ENCODE data around the gene AKAP8. TPM values are rescaled to one million over a fixed set of nuclear protein-coding genes. Genes with fewer than 3 reads are reported as not detected.

AKAP8 gene
- total and polyA plus RNA-seq, 4 donors, result 7.5 to 12.4 (median 9.8) TPM

- no peak for TF ChIP-seq CTCF (IDR thresholded peaks at IDR 0.05; ENCODE audit: low read depth, low read length, missing input control)
- no peak for TF ChIP-seq ATF3 (IDR thresholded peaks at IDR 0.05)
- TF ChIP-seq EGR1 (IDR thresholded peaks at IDR 0.05; ENCODE audit: low read depth in 2 of 2), result no peak
- TF ChIP-seq JUND (IDR thresholded peaks at IDR 0.05), result no peak
- TF ChIP-seq GABPA (IDR thresholded peaks at IDR 0.05 in 1 of 2, conservative IDR thresholded peaks at IDR 0.05 in 1 of 2), result no peak
- no peak for TF ChIP-seq RXRA (IDR thresholded peaks at IDR 0.05)
- TF ChIP-seq NR2F2 (IDR thresholded peaks at IDR 0.05), result no peak
- TF ChIP-seq RAD21 (IDR thresholded peaks at IDR 0.05), result no peak
- Histone ChIP-seq H3K9ac (ENCODE audit: low read depth in 1 of 2, low read length in 2 of 2) (no peak overlapping the region), H3K27ac (ENCODE audit: low read depth in 1 of 2, low read length in 2 of 2) (peak overlapping the region in 1 of 2 donors; percentile 48), H3K4me3 (ENCODE audit: low read depth in 1 of 3, low read length in 3 of 3) (no peak overlapping the region), H3K4me1 (ENCODE audit: control insufficient read depth in 4 of 4, insufficient read depth in 4 of 4, low read length in 3 of 4) (peaks cover 6 to 37% (median 35%) of the 10 kb centered on the region in 4 donors), H3K9me3 (ENCODE audit: control insufficient read depth in 4 of 4, low read length in 3 of 4) (no peaks in the 10 kb centered on the region), H3K36me3 (ENCODE audit: control insufficient read depth in 4 of 4, insufficient read depth in 3 of 4, low read depth in 1 of 4, low read length in 3 of 4) (peaks cover 13 to 46% (median 30%) of the 10 kb centered on the region in 4 donors), H3K27me3 (ENCODE audit: control insufficient read depth in 4 of 4, insufficient read depth in 4 of 4, low read length in 3 of 4) (no peaks in the 10 kb centered on the region)
- DNase-seq (ENCODE audit: low spot score), result no peak
- 93% methylated on average over 3 of the region's 3 CpGs for WGBS
Observed at GRCh38 chr19:15358918-15359317, 20.7 kb downstream of the AKAP8 start.

GRCh38 chr19:15357906-15358305 lies 21.7 kb downstream of the AKAP8 start:
- H3K4me3 ChIP-seq (ENCODE audit: low read depth in 1 of 3, low read length in 3 of 3), result no peak overlapping the region
- H3K36me3 ChIP-seq (ENCODE audit: control insufficient read depth in 4 of 4, insufficient read depth in 3 of 4, low read depth in 1 of 4, low read length in 3 of 4), result peaks cover 15 to 46% (median 31%) of the 10 kb centered on the region in 4 donors
- H3K27ac ChIP-seq (ENCODE audit: low read depth in 1 of 2, low read length in 2 of 2), result peak overlapping the region in 1 of 2 donors; percentile 48
- H3K27me3 ChIP-seq (ENCODE audit: control insufficient read depth in 4 of 4, insufficient read depth in 4 of 4, low read length in 3 of 4), result no peaks in the 10 kb centered on the region
- H3K9ac ChIP-seq (ENCODE audit: low read depth in 1 of 2, low read length in 2 of 2), result no peak overlapping the region
- DNase-seq (ENCODE audit: low spot score), result no peak
- TF ChIP-seq HNF4G (IDR thresholded peaks at IDR 0.05) (peak; percentile 95), MAX (IDR thresholded peaks at IDR 0.05) (peak; percentile 97), EGR1 (IDR thresholded peaks at IDR 0.05; ENCODE audit: low read depth in 2 of 2) (peak in 1 of 2 donors; percentile 81), CTCF (IDR thresholded peaks at IDR 0.05; ENCODE audit: low read depth, low read length, missing input control) (no peak), NR2F2 (IDR thresholded peaks at IDR 0.05) (peak; percentile 74), ZBTB33 (IDR thresholded peaks at IDR 0.05) (peak; percentile 86), HNF4A (conservative IDR thresholded peaks at IDR 0.05) (peak; percentile 98 to 99), GABPA (IDR thresholded peaks at IDR 0.05 in 1 of 2, conservative IDR thresholded peaks at IDR 0.05 in 1 of 2) (peak in 1 of 2 donors; percentile 63), JUND (IDR thresholded peaks at IDR 0.05) (peak; percentile 34 to 86), FOXA1 (IDR thresholded peaks at IDR 0.05) (peak; percentile 43), SP1 (IDR thresholded peaks at IDR 0.05) (peak; percentile 93), RAD21 (IDR thresholded peaks at IDR 0.05) (peak; percentile 57 to 58), RXRA (IDR thresholded peaks at IDR 0.05) (peak; percentile 86 to 93), ATF3 (IDR thresholded peaks at IDR 0.05) (peak; percentile 30), FOXA2 (IDR thresholded peaks at IDR 0.05) (peak; percentile 33), YY1 (IDR thresholded peaks at IDR 0.05) (peak; percentile 89), TAF1 (conservative IDR thresholded peaks at IDR 0.05) (no peak), REST (IDR thresholded peaks at IDR 0.05) (peak; percentile 54)
- peaks cover 6 to 40% (median 35%) of the 10 kb centered on the region in 4 donors for H3K4me1 ChIP-seq (ENCODE audit: control insufficient read depth in 4 of 4, insufficient read depth in 4 of 4, low read length in 3 of 4)
- H3K9me3 ChIP-seq (ENCODE audit: control insufficient read depth in 4 of 4, low read length in 3 of 4), result no peaks in the 10 kb centered on the region
- WGBS, result 60% methylated on average over 4 of the region's 4 CpGs

Data from liver (tissue), 9 donors.